Measurements from ENCODE around the gene INPP4B.
"Not testable (repeated sequence)": the region's sequence is repeated elsewhere in the genome, so short reads cannot be mapped to it uniquely, and the experiment has no call there.

INPP4B gene

DNA sequence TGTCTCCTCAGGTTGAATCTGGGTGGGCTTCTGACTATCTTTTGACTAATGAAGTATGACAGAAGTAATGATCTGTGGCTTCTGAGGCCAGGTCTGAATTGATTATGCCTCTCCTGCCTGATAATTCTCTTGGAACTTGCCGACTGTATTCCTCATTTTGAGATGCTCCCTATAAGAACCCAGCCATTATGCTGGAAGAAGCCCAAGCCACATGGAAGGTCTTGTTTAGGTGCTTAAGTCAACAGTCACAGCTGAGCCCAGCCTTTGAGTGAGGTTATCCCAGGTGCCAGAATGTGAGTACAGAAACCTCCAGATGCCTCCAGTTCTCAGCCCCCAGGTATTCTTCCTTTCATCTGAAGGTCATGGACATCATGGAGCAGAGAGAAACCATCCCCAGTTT, 753.2 kb downstream of the INPP4B start:
- Histone ChIP-seq H3K36me3 (ENCODE audit: control insufficient read depth in 5 of 5, insufficient read depth in 5 of 5, low read length in 5 of 5) (no peaks in the 10 kb centered on the region), H3K9ac (ENCODE audit: low read length in 5 of 5) (no peak overlapping the region), H3K27ac (ENCODE audit: low read depth, low read length) (no peak overlapping the region), H3K9me3 (ENCODE audit: control insufficient read depth in 5 of 5, low read length in 5 of 5) (no peaks in the 10 kb centered on the region), H3K27me3 (ENCODE audit: control insufficient read depth in 5 of 5, insufficient read depth in 4 of 5, low read length in 5 of 5) (no peaks in the 10 kb centered on the region), H3K4me3 (ENCODE audit: low read depth in 1 of 5, low read length in 5 of 5) (no peak overlapping the region), H3K4me1 (ENCODE audit: control insufficient read depth in 5 of 5, insufficient read depth in 5 of 5, low read length in 5 of 5) (peaks cover 0 to 7% (median 0%) of the 10 kb centered on the region in 5 donors)

DNA sequence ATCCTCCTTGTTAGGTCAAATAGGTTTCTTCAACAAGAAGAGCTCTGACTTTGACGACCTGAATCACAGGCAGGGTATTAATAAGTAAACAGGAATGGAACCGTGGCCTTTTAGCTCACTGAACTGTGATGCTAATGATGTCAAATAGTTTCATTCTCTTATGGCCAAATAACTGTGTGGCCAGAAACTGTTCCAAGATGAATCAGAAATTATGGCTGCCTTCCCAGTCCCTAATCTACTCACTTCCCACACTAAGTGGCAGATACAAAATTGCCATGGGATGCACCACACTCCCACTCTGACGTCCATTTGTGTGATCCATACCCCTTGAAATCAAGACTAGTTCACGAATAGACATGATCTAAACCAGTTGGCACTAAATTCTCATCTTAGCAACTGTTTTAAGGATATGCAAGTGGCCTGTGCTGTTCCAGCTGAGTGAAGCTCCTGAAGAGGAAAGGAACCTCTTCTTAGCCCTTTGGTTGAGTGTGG, 754.4 kb downstream of the INPP4B start:
- Histone ChIP-seq H3K27ac (ENCODE audit: low read depth, low read length) (peak overlapping the region; percentile 42), H3K4me3 (ENCODE audit: low read depth in 1 of 5, low read length in 5 of 5) (no peak overlapping the region), H3K9ac (ENCODE audit: low read length in 5 of 5) (no peak overlapping the region), H3K36me3 (ENCODE audit: control insufficient read depth in 5 of 5, insufficient read depth in 5 of 5, low read length in 5 of 5) (no peaks in the 10 kb centered on the region), H3K4me1 (ENCODE audit: control insufficient read depth in 5 of 5, insufficient read depth in 5 of 5, low read length in 5 of 5) (peaks cover 0 to 7% (median 0%) of the 10 kb centered on the region in 5 donors), H3K9me3 (ENCODE audit: control insufficient read depth in 5 of 5, low read length in 5 of 5) (no peaks in the 10 kb centered on the region), H3K27me3 (ENCODE audit: control insufficient read depth in 5 of 5, insufficient read depth in 4 of 5, low read length in 5 of 5) (no peaks in the 10 kb centered on the region)

DNA sequence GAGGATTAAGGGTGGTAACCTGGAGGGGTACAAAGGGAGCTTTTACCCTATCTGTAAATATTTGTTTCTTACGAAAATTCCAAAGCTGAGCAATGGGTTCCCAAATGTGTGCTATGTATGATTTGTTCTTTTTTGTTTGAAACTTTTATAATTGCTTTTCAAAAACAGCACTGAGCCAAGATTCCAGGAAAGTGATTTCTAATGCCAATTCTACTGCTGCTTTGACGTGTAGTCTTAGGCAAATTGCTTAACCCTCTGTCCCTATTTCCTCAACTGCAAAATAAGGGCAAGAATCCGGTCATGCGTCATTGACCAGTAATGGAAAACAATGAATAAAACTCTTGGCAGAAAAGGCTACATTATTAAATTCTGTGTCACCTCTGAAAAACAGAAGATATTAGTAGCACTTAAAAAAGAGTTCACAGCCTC, 755.0 kb downstream of the INPP4B start:
- H3K27me3 ChIP-seq (ENCODE audit: control insufficient read depth in 5 of 5, insufficient read depth in 4 of 5, low read length in 5 of 5), result no peaks in the 10 kb centered on the region
- peak overlapping the region; percentile 42 for H3K27ac ChIP-seq (ENCODE audit: low read depth, low read length)
- no peak overlapping the region for H3K4me3 ChIP-seq (ENCODE audit: low read depth in 1 of 5, low read length in 5 of 5)
- no peaks in the 10 kb centered on the region for H3K36me3 ChIP-seq (ENCODE audit: control insufficient read depth in 5 of 5, insufficient read depth in 5 of 5, low read length in 5 of 5)
- H3K9me3 ChIP-seq (ENCODE audit: control insufficient read depth in 5 of 5, low read length in 5 of 5), result no peaks in the 10 kb centered on the region
- no peak overlapping the region for H3K9ac ChIP-seq (ENCODE audit: low read length in 5 of 5)
- peaks cover 0 to 7% (median 0%) of the 10 kb centered on the region in 5 donors for H3K4me1 ChIP-seq (ENCODE audit: control insufficient read depth in 5 of 5, insufficient read depth in 5 of 5, low read length in 5 of 5)

DNA sequence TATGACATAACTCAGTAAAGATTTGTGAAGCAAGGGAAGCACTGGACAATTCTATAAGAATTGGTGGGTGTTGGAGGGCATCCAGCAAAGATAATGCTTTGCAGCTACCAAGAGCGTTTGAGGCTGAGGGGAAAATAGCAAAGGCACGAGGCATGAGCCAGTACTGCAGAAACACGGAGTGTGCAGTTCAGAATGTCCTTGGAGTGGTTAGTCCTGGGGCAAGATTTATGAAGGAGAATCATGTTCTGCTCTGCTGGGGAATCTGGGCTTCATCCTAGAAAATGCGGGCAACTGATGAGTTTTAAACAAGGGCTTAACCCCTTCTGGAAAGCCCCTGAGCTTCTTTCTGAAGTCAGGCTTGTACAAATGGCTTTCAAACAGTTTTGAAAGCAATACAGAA, 757.2 kb downstream of the INPP4B start:
- Histone ChIP-seq H3K9me3 (ENCODE audit: control insufficient read depth in 5 of 5, low read length in 5 of 5) (no peaks in the 10 kb centered on the region), H3K4me3 (ENCODE audit: low read depth in 1 of 5, low read length in 5 of 5) (no peak overlapping the region), H3K4me1 (ENCODE audit: control insufficient read depth in 5 of 5, insufficient read depth in 5 of 5, low read length in 5 of 5) (peaks cover 0 to 7% (median 0%) of the 10 kb centered on the region in 5 donors), H3K9ac (ENCODE audit: low read length in 5 of 5) (no peak overlapping the region), H3K36me3 (ENCODE audit: control insufficient read depth in 5 of 5, insufficient read depth in 5 of 5, low read length in 5 of 5) (peaks cover 0 to 3% (median 0%) of the 10 kb centered on the region in 5 donors), H3K27ac (ENCODE audit: low read depth, low read length) (no peak overlapping the region), H3K27me3 (ENCODE audit: control insufficient read depth in 5 of 5, insufficient read depth in 4 of 5, low read length in 5 of 5) (no peaks in the 10 kb centered on the region)

DNA sequence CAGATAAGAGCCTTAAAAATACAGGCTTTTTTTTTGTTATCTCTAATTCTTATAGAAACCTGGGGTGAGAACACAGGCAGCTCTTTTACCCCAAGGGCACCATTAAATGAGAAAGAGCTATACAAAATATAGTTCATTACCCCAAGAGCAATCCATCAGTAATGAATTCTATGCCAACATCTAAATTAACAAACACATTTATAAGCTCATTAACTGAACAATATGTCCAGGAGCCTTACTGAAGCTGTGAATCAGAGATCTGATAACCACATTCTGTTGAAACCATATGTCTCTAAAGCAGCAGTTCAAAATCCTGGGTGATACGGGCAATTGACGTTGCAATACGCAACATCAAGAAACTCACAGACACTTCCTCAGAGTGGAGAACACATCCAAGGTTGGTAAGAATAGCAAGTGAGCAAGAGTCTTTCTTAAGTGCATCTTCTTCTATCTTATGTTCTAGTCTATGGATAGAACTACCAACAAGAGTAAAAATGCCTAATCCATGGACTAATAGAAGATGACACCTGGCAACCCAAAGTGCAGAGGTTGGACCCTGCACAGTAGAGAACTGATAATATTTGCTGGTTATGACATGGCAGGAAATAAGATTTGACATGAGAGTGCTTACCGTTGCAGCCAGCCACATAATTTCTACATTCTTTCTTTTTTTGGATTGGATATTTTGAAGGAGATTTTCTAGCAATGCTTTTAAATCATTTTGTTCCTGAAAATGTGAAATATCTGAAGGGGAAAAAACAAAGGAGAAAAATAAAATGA, 760.4 kb downstream of the INPP4B start:
- no peak overlapping the region for H3K27ac ChIP-seq (ENCODE audit: low read depth, low read length)

DNA sequence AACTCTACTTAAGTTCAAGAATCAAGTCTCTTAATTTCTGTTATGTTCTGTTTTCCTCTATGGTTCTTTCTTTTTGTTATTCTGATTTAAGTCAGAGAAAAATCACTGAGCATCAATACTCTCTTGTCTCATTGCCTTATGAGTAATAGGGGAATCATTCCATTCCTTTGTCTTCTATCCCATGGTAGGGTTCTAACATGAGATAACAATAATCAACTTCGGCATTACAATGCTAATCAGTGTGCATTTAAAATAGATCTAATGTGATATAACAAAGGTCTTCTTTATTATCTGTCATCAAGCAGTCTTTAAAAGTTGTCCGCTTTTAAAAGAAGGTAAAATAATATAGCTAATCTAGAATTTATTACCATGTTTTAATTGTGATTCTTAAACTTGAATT, 762.8 kb downstream of the INPP4B start:
- Histone ChIP-seq H3K27me3 (ENCODE audit: control insufficient read depth in 5 of 5, insufficient read depth in 4 of 5, low read length in 5 of 5) (no peaks in the 10 kb centered on the region), H3K9me3 (ENCODE audit: control insufficient read depth in 5 of 5, low read length in 5 of 5) (no peaks in the 10 kb centered on the region), H3K36me3 (ENCODE audit: control insufficient read depth in 5 of 5, insufficient read depth in 5 of 5, low read length in 5 of 5) (peaks cover 0 to 3% (median 0%) of the 10 kb centered on the region in 5 donors), H3K9ac (ENCODE audit: low read length in 5 of 5) (no peak overlapping the region), H3K4me3 (ENCODE audit: low read depth in 1 of 5, low read length in 5 of 5) (no peak overlapping the region), H3K27ac (ENCODE audit: low read depth, low read length) (no peak overlapping the region), H3K4me1 (ENCODE audit: control insufficient read depth in 5 of 5, insufficient read depth in 5 of 5, low read length in 5 of 5) (no peaks in the 10 kb centered on the region)

More for the DNA sequence above, 760.4 kb downstream of the INPP4B start:
- H3K27me3 ChIP-seq (ENCODE audit: control insufficient read depth in 5 of 5, insufficient read depth in 4 of 5, low read length in 5 of 5), result no peaks in the 10 kb centered on the region
- no peaks in the 10 kb centered on the region for H3K9me3 ChIP-seq (ENCODE audit: control insufficient read depth in 5 of 5, low read length in 5 of 5)
- H3K4me1 ChIP-seq (ENCODE audit: control insufficient read depth in 5 of 5, insufficient read depth in 5 of 5, low read length in 5 of 5), result peaks cover 0 to under 1% (median 0%) of the 10 kb centered on the region in 5 donors
- peaks cover 0 to 3% (median 0%) of the 10 kb centered on the region in 5 donors for H3K36me3 ChIP-seq (ENCODE audit: control insufficient read depth in 5 of 5, insufficient read depth in 5 of 5, low read length in 5 of 5)
- H3K4me3 ChIP-seq (ENCODE audit: low read depth in 1 of 5, low read length in 5 of 5), result no peak overlapping the region
- H3K9ac ChIP-seq (ENCODE audit: low read length in 5 of 5), result no peak overlapping the region

DNA sequence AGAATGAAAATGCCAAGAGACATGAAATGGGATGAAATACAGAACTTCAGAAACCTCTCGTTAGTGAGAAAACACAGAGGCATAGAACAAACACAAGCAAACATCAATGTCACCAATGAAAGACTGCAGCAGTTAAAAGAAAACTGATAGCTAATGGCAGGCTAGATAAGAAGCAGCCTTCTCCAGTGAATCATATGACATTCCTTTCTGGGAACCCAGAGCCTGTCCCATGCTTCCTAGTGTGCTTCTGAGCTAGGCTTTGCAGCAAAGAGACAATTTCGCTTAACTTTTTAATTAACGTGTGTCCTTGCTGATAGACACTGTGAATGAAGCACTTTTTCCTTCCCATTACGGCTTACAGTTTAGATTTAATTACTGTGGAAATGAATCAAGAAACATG, 765.1 kb downstream of the INPP4B start:
- H3K36me3 ChIP-seq (ENCODE audit: control insufficient read depth in 5 of 5, insufficient read depth in 5 of 5, low read length in 5 of 5), result peaks cover 0 to 3% (median 0%) of the 10 kb centered on the region in 5 donors
- no peak overlapping the region for H3K4me3 ChIP-seq (ENCODE audit: low read depth in 1 of 5, low read length in 5 of 5)
- no peaks in the 10 kb centered on the region for H3K9me3 ChIP-seq (ENCODE audit: control insufficient read depth in 5 of 5, low read length in 5 of 5)
- no peak overlapping the region for H3K9ac ChIP-seq (ENCODE audit: low read length in 5 of 5)
- H3K4me1 ChIP-seq (ENCODE audit: control insufficient read depth in 5 of 5, insufficient read depth in 5 of 5, low read length in 5 of 5), result no peaks in the 10 kb centered on the region
- no peak overlapping the region for H3K27ac ChIP-seq (ENCODE audit: low read depth, low read length)
- H3K27me3 ChIP-seq (ENCODE audit: control insufficient read depth in 5 of 5, insufficient read depth in 4 of 5, low read length in 5 of 5), result no peaks in the 10 kb centered on the region

DNA sequence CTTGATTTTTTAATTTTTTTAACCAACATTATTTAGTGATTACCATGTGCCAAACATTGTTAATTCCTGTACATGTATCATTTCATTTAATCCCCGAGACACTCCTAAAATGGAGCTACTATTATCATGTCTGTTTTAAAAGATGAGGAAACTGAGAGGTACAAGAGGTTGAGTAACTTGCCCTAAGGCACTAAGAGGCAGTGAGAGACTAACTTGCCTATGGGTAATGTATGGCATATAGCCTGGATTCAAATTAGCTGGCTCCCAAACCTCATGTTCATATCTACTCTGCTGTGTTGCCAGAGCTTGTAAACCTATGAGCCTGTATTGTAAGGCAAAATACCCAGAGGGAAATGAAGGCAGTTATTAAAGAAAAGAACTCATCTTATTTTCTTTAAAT, 766.1 kb downstream of the INPP4B start:
- Histone ChIP-seq H3K9ac (ENCODE audit: low read length in 5 of 5) (no peak overlapping the region), H3K4me1 (ENCODE audit: control insufficient read depth in 5 of 5, insufficient read depth in 5 of 5, low read length in 5 of 5) (no peaks in the 10 kb centered on the region), H3K9me3 (ENCODE audit: control insufficient read depth in 5 of 5, low read length in 5 of 5) (no peaks in the 10 kb centered on the region), H3K4me3 (ENCODE audit: low read depth in 1 of 5, low read length in 5 of 5) (no peak overlapping the region), H3K36me3 (ENCODE audit: control insufficient read depth in 5 of 5, insufficient read depth in 5 of 5, low read length in 5 of 5) (no peaks in the 10 kb centered on the region), H3K27ac (ENCODE audit: low read depth, low read length) (no peak overlapping the region), H3K27me3 (ENCODE audit: control insufficient read depth in 5 of 5, insufficient read depth in 4 of 5, low read length in 5 of 5) (no peaks in the 10 kb centered on the region)

DNA sequence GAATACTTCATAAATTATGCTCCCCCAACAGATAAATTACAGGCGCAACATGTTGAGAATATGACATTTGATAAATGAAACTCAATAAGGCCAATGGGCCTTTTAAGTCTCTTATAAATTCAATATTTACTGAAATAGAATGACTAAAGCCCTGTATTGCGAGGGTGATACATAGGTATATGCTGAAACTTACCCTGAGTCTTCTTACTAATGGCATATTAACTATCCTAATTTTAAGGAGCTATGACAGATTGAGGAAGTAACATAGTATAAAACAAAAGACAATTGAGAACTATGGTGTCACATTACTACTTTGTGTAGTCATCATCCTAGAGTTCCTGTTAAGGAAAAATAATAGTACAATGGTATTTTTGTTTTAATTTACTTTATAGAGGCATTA, 769.1 kb downstream of the INPP4B start:
- no peaks in the 10 kb centered on the region for H3K9me3 ChIP-seq (ENCODE audit: control insufficient read depth in 5 of 5, low read length in 5 of 5)
- H3K27me3 ChIP-seq (ENCODE audit: control insufficient read depth in 5 of 5, insufficient read depth in 4 of 5, low read length in 5 of 5), result no peaks in the 10 kb centered on the region
- H3K4me1 ChIP-seq (ENCODE audit: control insufficient read depth in 5 of 5, insufficient read depth in 5 of 5, low read length in 5 of 5), result no peaks in the 10 kb centered on the region
- no peak overlapping the region for H3K9ac ChIP-seq (ENCODE audit: low read length in 5 of 5)
- H3K36me3 ChIP-seq (ENCODE audit: control insufficient read depth in 5 of 5, insufficient read depth in 5 of 5, low read length in 5 of 5), result no peaks in the 10 kb centered on the region
- no peak overlapping the region for H3K4me3 ChIP-seq (ENCODE audit: low read depth in 1 of 5, low read length in 5 of 5)
- H3K27ac ChIP-seq (ENCODE audit: low read depth, low read length), result no peak overlapping the region

DNA sequence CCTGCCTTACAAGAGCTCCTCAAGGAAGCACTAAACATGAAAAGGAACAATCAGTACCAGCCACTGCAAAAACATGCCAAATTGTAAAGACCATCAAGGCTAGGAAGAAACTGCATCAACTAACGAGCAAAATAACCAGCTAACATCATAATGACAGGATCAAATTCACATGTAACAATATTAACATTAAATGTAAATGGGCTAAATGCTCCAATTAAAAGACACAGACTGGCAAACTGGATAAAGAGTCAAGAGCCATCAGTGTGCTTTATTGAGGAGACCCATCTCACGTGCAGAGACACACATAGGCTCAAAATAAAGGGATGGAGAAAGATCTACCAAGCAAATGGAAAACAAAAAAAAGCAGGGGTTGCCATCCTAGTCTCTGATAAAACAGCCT, 777.8 kb downstream of the INPP4B start:
- not testable (repeated sequence) for H3K27me3 ChIP-seq (ENCODE audit: control insufficient read depth in 5 of 5, insufficient read depth in 4 of 5, low read length in 5 of 5); H3K9me3 ChIP-seq (ENCODE audit: control insufficient read depth in 5 of 5, low read length in 5 of 5); H3K27ac ChIP-seq (ENCODE audit: low read depth, low read length); H3K9ac ChIP-seq (ENCODE audit: low read length in 5 of 5); H3K4me3 ChIP-seq (ENCODE audit: low read depth in 1 of 5, low read length in 5 of 5); H3K4me1 ChIP-seq (ENCODE audit: control insufficient read depth in 5 of 5, insufficient read depth in 5 of 5, low read length in 5 of 5); H3K36me3 ChIP-seq (ENCODE audit: control insufficient read depth in 5 of 5, insufficient read depth in 5 of 5, low read length in 5 of 5)

All from subcutaneous abdominal adipose tissue (tissue), 5 donors.